ENCODE measurements around the gene APOBEC3A.

DNA sequence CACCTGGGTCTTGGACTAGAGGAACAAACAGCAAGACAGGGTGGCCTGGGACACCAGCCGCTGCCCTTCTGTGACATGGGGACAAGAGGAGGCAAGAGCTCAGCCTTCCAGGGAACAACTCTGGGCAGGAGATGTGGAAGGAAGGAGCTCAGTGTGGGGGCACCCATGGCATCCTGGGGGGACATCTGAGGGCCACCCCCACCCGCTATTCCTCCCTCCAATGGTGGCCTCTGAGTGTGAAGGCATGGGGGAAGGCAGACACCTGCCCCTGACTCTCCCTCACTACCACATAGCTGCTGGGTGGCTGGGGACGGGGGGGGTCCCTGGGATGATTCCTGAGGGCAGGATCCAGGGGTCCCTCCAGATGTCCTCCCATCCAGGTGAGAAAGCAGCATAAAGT is 29.2 kb downstream of the APOBEC3A start:
- TF ChIP-seq, protein P1, sequence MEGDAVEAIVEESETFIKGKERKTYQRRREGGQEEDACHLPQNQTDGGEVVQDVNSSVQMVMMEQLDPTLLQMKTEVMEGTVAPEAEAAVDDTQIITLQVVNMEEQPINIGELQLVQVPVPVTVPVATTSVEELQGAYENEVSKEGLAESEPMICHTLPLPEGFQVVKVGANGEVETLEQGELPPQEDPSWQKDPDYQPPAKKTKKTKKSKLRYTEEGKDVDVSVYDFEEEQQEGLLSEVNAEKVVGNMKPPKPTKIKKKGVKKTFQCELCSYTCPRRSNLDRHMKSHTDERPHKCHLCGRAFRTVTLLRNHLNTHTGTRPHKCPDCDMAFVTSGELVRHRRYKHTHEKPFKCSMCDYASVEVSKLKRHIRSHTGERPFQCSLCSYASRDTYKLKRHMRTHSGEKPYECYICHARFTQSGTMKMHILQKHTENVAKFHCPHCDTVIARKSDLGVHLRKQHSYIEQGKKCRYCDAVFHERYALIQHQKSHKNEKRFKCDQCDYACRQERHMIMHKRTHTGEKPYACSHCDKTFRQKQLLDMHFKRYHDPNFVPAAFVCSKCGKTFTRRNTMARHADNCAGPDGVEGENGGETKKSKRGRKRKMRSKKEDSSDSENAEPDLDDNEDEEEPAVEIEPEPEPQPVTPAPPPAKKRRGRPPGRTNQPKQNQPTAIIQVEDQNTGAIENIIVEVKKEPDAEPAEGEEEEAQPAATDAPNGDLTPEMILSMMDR (IDR thresholded peaks at IDR 0.05; ENCODE audit: borderline replicate concordance, extremely low read depth, low read length, poor library complexity, severe bottlenecking) = no peak
- TF ChIP-seq EZH2 (IDR thresholded peaks at IDR 0.05; ENCODE audit: borderline replicate concordance, low read depth, low read length, severe bottlenecking) = no peak

Measured in DND-41 (cell line).